HEK293 (cell line): ENCODE results near the gene MYO1B.

Experiments used
- CTCF ChIP-seq: fragments of 450-650 bp; formaldehyde crosslinking; IDR thresholded peaks from 2 replicates; pipeline ENCODE4 v1.5.1; 2016; ENCODE audit warnings: missing biosample characterization, missing genetic modification characterization
- IKZF3 ChIP-seq: fragments of 450-650 bp; IDR thresholded peaks from 2 replicates; pipeline ENCODE4 v1.5.0; 2018; ENCODE audit warnings: missing biosample characterization, mild to moderate bottlenecking, missing genetic modification characterization, moderate library complexity
- REST ChIP-seq: fragments of 450-650 bp; formaldehyde crosslinking; IDR thresholded peaks from 2 replicates; pipeline ENCODE4 v1.5.1; 2016; ENCODE audit warnings: missing biosample characterization, missing genetic modification characterization
- SALL2 ChIP-seq: fragments of 450-650 bp; formaldehyde crosslinking; IDR thresholded peaks from 2 replicates; pipeline ENCODE4 v1.5.0; 2017; ENCODE audit warnings: missing biosample characterization, mild to moderate bottlenecking, missing genetic modification characterization, borderline replicate concordance
- ZBTB20 ChIP-seq: fragments of 450-650 bp; formaldehyde crosslinking; IDR thresholded peaks from 2 replicates; pipeline ENCODE4 v1.5.1; 2016; ENCODE audit warnings: missing biosample characterization, missing genetic modification characterization
- ZFP37 ChIP-seq: fragments of 450-650 bp; formaldehyde crosslinking; IDR thresholded peaks from 2 replicates; pipeline ENCODE4 v1.5.1; 2016; ENCODE audit warnings: missing biosample characterization, missing genetic modification characterization
- ZNF133 ChIP-seq: fragments of 450-650 bp; formaldehyde crosslinking; IDR thresholded peaks from 2 replicates; pipeline ENCODE4 v1.5.1; 2016; ENCODE audit warnings: missing biosample characterization, missing genetic modification characterization
- ZNF239 ChIP-seq: fragments of 450-650 bp; formaldehyde crosslinking; IDR thresholded peaks from 2 replicates; pipeline ENCODE4 v1.5.1; 2016; ENCODE audit warnings: missing biosample characterization, missing genetic modification characterization
- ZNF354C ChIP-seq: fragments of 450-650 bp; formaldehyde crosslinking; IDR thresholded peaks from 2 replicates; pipeline ENCODE4 v1.5.1; 2016; ENCODE audit warnings: missing biosample characterization, missing genetic modification characterization, low read depth, borderline replicate concordance
- ZNF768 ChIP-seq: fragments of 450-650 bp; formaldehyde crosslinking; IDR thresholded peaks from 2 replicates; pipeline ENCODE4 v1.5.1; 2018; ENCODE audit warnings: missing biosample characterization, mild to moderate bottlenecking, missing genetic modification characterization

DNA sequence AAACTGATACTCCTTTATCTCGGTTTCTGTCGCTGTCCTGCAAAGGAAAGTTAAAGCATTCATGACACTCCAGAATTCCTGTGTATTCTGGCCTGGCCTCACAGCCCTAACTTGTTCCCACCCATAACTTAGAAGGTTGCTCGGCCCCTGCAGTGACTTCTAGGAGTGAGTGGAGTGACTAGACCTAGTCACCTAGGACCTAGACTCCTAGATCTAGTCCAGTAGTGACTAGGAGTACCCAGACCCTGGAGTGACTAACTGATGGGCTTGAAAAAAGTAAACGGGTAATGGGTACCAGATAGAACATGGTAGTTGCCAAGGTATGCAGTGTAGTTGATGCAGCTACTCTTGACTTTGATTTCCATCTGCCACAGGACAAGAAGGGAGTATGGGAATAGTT, 181.8 kb downstream of the MYO1B start:
- TF ChIP-seq ZNF768 (tag by site-specific recombination) (no peak), SALL2 (tag by site-specific recombination) (no peak), ZNF354C (tag by site-specific recombination) (no peak), ZBTB20 (tag by site-specific recombination) (no peak), CTCF (tag by site-specific recombination) (no peak), IKZF3 (tag by site-specific recombination) (no peak), ZFP37 (tag by site-specific recombination) (no peak), ZNF133 (tag by site-specific recombination) (no peak), REST (tag by site-specific recombination) (no peak), ZNF239 (tag by site-specific recombination) (no peak)
